ENCODE results near the gene PKIB.

PKIB gene

GRCh38 chr6:122663981-122664380 lies 53.8 kb downstream of the PKIB start:
- no peaks in the 10 kb centered on the region for H3K9me3 ChIP-seq (ENCODE audit: control insufficient read depth, insufficient read depth, low read length)
- no peaks in the 10 kb centered on the region for H3K4me1 ChIP-seq (ENCODE audit: insufficient read depth, low read length)
- no peaks in the 10 kb centered on the region for H3K36me3 ChIP-seq (ENCODE audit: insufficient read depth, low read length)
- H3K9ac ChIP-seq (ENCODE audit: low read depth, low read length), result no peak overlapping the region

GRCh38 chr6:122665929-122666328 lies 55.7 kb downstream of the PKIB start:
- H3K36me3 ChIP-seq (ENCODE audit: insufficient read depth, low read length), result no peaks in the 10 kb centered on the region
- no peaks in the 10 kb centered on the region for H3K9me3 ChIP-seq (ENCODE audit: control insufficient read depth, insufficient read depth, low read length)
- H3K9ac ChIP-seq (ENCODE audit: low read depth, low read length), result no peak overlapping the region
- no peaks in the 10 kb centered on the region for H3K4me1 ChIP-seq (ENCODE audit: insufficient read depth, low read length)

- H3K4me1 ChIP-seq (ENCODE audit: insufficient read depth, low read length), result no peaks in the 10 kb centered on the region
- H3K36me3 ChIP-seq (ENCODE audit: insufficient read depth, low read length), result no peaks in the 10 kb centered on the region
- H3K9me3 ChIP-seq (ENCODE audit: control insufficient read depth, insufficient read depth, low read length), result no peaks in the 10 kb centered on the region
- no peak overlapping the region for H3K9ac ChIP-seq (ENCODE audit: low read depth, low read length)
Observed at GRCh38 chr6:122666418-122666817, 56.2 kb downstream of the PKIB start.

GRCh38 chr6:122669418-122669817 lies 59.2 kb downstream of the PKIB start:
- peaks cover 2% of the 10 kb centered on the region; the same call in 1 of the 2 replicates for H3K36me3 ChIP-seq (ENCODE audit: insufficient read depth, low read length)
- H3K9ac ChIP-seq (ENCODE audit: low read depth, low read length), result no peak overlapping the region
- H3K9me3 ChIP-seq (ENCODE audit: control insufficient read depth, insufficient read depth, low read length), result no peaks in the 10 kb centered on the region
- H3K4me1 ChIP-seq (ENCODE audit: insufficient read depth, low read length), result no peaks in the 10 kb centered on the region

GRCh38 chr6:122669868-122670267 lies 59.7 kb downstream of the PKIB start:
- H3K9ac ChIP-seq (ENCODE audit: low read depth, low read length), result no peak overlapping the region
- H3K4me1 ChIP-seq (ENCODE audit: insufficient read depth, low read length), result no peaks in the 10 kb centered on the region
- peaks cover 2% of the 10 kb centered on the region; the same call in 1 of the 2 replicates for H3K36me3 ChIP-seq (ENCODE audit: insufficient read depth, low read length)
- H3K9me3 ChIP-seq (ENCODE audit: control insufficient read depth, insufficient read depth, low read length), result no peaks in the 10 kb centered on the region

- Histone ChIP-seq H3K4me1 (ENCODE audit: insufficient read depth, low read length) (no peaks in the 10 kb centered on the region), H3K9ac (ENCODE audit: low read depth, low read length) (no peak overlapping the region), H3K9me3 (ENCODE audit: control insufficient read depth, insufficient read depth, low read length) (no peaks in the 10 kb centered on the region; the same call in 1 of the 2 replicates), H3K36me3 (ENCODE audit: insufficient read depth, low read length) (peaks cover 2% of the 10 kb centered on the region; the same call in 1 of the 2 replicates)
Observed at GRCh38 chr6:122671251-122671650, 61.0 kb downstream of the PKIB start.

GRCh38 chr6:122673343-122673961 lies 63.2 kb downstream of the PKIB start:
- no peak overlapping the region for H3K9ac ChIP-seq (ENCODE audit: low read depth, low read length)
- H3K9me3 ChIP-seq (ENCODE audit: control insufficient read depth, insufficient read depth, low read length), result no peaks in the 10 kb centered on the region; the same call in 1 of the 2 replicates
- H3K36me3 ChIP-seq (ENCODE audit: insufficient read depth, low read length), result peaks cover 2% of the 10 kb centered on the region; the same call in 1 of the 2 replicates
- no peaks in the 10 kb centered on the region for H3K4me1 ChIP-seq (ENCODE audit: insufficient read depth, low read length)

- H3K4me1 ChIP-seq (ENCODE audit: insufficient read depth, low read length), result no peaks in the 10 kb centered on the region
- H3K9ac ChIP-seq (ENCODE audit: low read depth, low read length), result no peak overlapping the region
- no peaks in the 10 kb centered on the region; the same call in 1 of the 2 replicates for H3K9me3 ChIP-seq (ENCODE audit: control insufficient read depth, insufficient read depth, low read length)
- H3K36me3 ChIP-seq (ENCODE audit: insufficient read depth, low read length), result peaks cover 2% of the 10 kb centered on the region; the same call in 1 of the 2 replicates
Observed at GRCh38 chr6:122676146-122676545, 65.9 kb downstream of the PKIB start.

GRCh38 chr6:122676688-122677087 lies 66.5 kb downstream of the PKIB start:
- Histone ChIP-seq H3K4me1 (ENCODE audit: insufficient read depth, low read length) (no peaks in the 10 kb centered on the region), H3K9ac (ENCODE audit: low read depth, low read length) (no peak overlapping the region), H3K9me3 (ENCODE audit: control insufficient read depth, insufficient read depth, low read length) (no peaks in the 10 kb centered on the region; the same call in 1 of the 2 replicates), H3K36me3 (ENCODE audit: insufficient read depth, low read length) (peaks cover 2% of the 10 kb centered on the region; the same call in 1 of the 2 replicates)

- Histone ChIP-seq H3K9me3 (ENCODE audit: control insufficient read depth, insufficient read depth, low read length) (no peaks in the 10 kb centered on the region; the same call in 1 of the 2 replicates), H3K9ac (ENCODE audit: low read depth, low read length) (no peak overlapping the region), H3K36me3 (ENCODE audit: insufficient read depth, low read length) (no peaks in the 10 kb centered on the region), H3K4me1 (ENCODE audit: insufficient read depth, low read length) (no peaks in the 10 kb centered on the region)
Observed at GRCh38 chr6:122677406-122677805, 67.2 kb downstream of the PKIB start.

- Histone ChIP-seq H3K9ac (ENCODE audit: low read depth, low read length) (no peak overlapping the region), H3K4me1 (ENCODE audit: insufficient read depth, low read length) (no peaks in the 10 kb centered on the region), H3K36me3 (ENCODE audit: insufficient read depth, low read length) (no peaks in the 10 kb centered on the region), H3K9me3 (ENCODE audit: control insufficient read depth, insufficient read depth, low read length) (no peaks in the 10 kb centered on the region; the same call in 1 of the 2 replicates)
Observed at GRCh38 chr6:122678841-122679240, 68.6 kb downstream of the PKIB start.

- Histone ChIP-seq H3K4me1 (ENCODE audit: insufficient read depth, low read length) (no peaks in the 10 kb centered on the region), H3K9me3 (ENCODE audit: control insufficient read depth, insufficient read depth, low read length) (no peaks in the 10 kb centered on the region), H3K9ac (ENCODE audit: low read depth, low read length) (no peak overlapping the region), H3K36me3 (ENCODE audit: insufficient read depth, low read length) (no peaks in the 10 kb centered on the region)
Observed at GRCh38 chr6:122681705-122682104, 71.5 kb downstream of the PKIB start.

GRCh38 chr6:122683989-122684651 lies 73.9 kb downstream of the PKIB start:
- H3K9me3 ChIP-seq (ENCODE audit: control insufficient read depth, insufficient read depth, low read length), result peaks cover 3% of the 10 kb centered on the region; the same call in 1 of the 2 replicates
- H3K9ac ChIP-seq (ENCODE audit: low read depth, low read length), result no peak overlapping the region

GRCh38 chr6:122692175-122692598 lies 82.0 kb downstream of the PKIB start:
- H3K4me1 ChIP-seq (ENCODE audit: insufficient read depth, low read length), result peaks cover 22% of the 10 kb centered on the region
- H3K36me3 ChIP-seq (ENCODE audit: insufficient read depth, low read length), result no peaks in the 10 kb centered on the region
- peaks cover 3% of the 10 kb centered on the region; the same call in 1 of the 2 replicates for H3K9me3 ChIP-seq (ENCODE audit: control insufficient read depth, insufficient read depth, low read length)
- H3K9ac ChIP-seq (ENCODE audit: low read depth, low read length), result no peak overlapping the region

More at GRCh38 chr6:122683989-122684651, 73.9 kb downstream of the PKIB start:
- Histone ChIP-seq H3K4me1 (ENCODE audit: insufficient read depth, low read length) (no peaks in the 10 kb centered on the region), H3K36me3 (ENCODE audit: insufficient read depth, low read length) (no peaks in the 10 kb centered on the region)
